Thyroid gland (tissue), 4 donors: Measurements from ENCODE around the gene CCDC85C. TPM values are rescaled to one million over a fixed set of nuclear protein-coding genes. Genes with fewer than 3 reads are reported as not detected.

Source experiments
- DNase-seq, 2 donors: peaks; one replicate each; pipeline ENCODE4 v3.0.0-alpha.2; 2019
- H3K27ac ChIP-seq, 3 donors: fragments of 200-600 bp; sonication (generic); 1 replicate in 2 of 3; 2 replicates in 1 of 3; pipeline ENCODE4 v1.5.1; 2016 to 2019; ENCODE audit warnings: mild to moderate bottlenecking in 1 of 3, moderate library complexity in 1 of 3
- H3K27me3 ChIP-seq: fragments of 200-600 bp; sonication (generic); one replicate; pipeline ENCODE4 v1.5.1; 2019
- H3K36me3 ChIP-seq, 2 donors: fragments of 200-600 bp; sonication (generic); one replicate each; pipeline ENCODE4 v1.5.1; 2016 to 2019
- H3K4me1 ChIP-seq, 2 donors: fragments of 200-600 bp; sonication (generic); one replicate each; pipeline ENCODE4 v1.5.1; 2017 to 2019
- H3K4me3 ChIP-seq, 3 donors: fragments of 200-600 bp; sonication (generic); replicated peaks in 1 of 3; 1 replicate in 2 of 3; 2 replicates in 1 of 3; pipeline ENCODE4 v1.5.1; 2016; ENCODE audit warnings: mild to moderate bottlenecking in 1 of 3
- H3K9me3 ChIP-seq: fragments of 200-600 bp; sonication (generic); one replicate; pipeline ENCODE4 v1.5.1; 2017
- CTCF ChIP-seq, 6 experiments: fragments of 200-600 bp in 3 of 6; fragments of 450-650 bp in 3 of 6; sonication (generic) in 3 of 6; IDR thresholded peaks; one replicate each; pipeline ENCODE4 v1.5.1; 2016 to 2019; ENCODE audit warnings: antibody characterized with exemption in 6 of 6, mild to moderate bottlenecking in 2 of 6, inconsistent platforms in 1 of 6, moderate library complexity in 1 of 6
- POLR2A ChIP-seq, 2 donors: fragments of 450-650 bp; IDR thresholded peaks; one replicate each; pipeline ENCODE4 v1.6.1; 2017; ENCODE audit warnings: antibody characterized with exemption in 2 of 2, mild to moderate bottlenecking in 2 of 2, moderate library complexity in 1 of 2
- WGBS, 2 donors: methylation state at CpG; one replicate each; pipeline ENCODE4 v1.1.5; 2017; 5-methylcytosine and 5-hydroxymethylcytosine counted together
- intact Hi-C: fragments of 100-400 bp; cut with DNase I; formaldehyde crosslinking; loops from one replicate; pipeline ENCODE4 v1.15.1; 2023
- total RNA-seq, 4 donors: library from RNA; depleted of rRNA; stranded (reverse); fragments of >200 nt; gene quantifications; one replicate each; pipeline ENCODE4 v1.2.3, GENCODE V29; 2016

CCDC85C gene
- total RNA-seq, 4 donors from 2014 or later: 8.6 to 28.3 (median 17.3) TPM

- DNase-seq: no peak
- peaks cover 8 to 10% of the 10 kb centered on the region in 2 donors for H3K36me3 ChIP-seq
- H3K27ac ChIP-seq: no peak overlapping the region
- no peak overlapping the region for H3K4me3 ChIP-seq
- H3K4me1 ChIP-seq: peaks cover 13 to 14% of the 10 kb centered on the region in 2 donors
- H3K9me3 ChIP-seq: no peaks in the 10 kb centered on the region
- TF ChIP-seq POLR2A (IDR thresholded peaks at IDR 0.05): no peak
- TF ChIP-seq CTCF (IDR thresholded peaks at IDR 0.05): no peak
- intact Hi-C loops: no loop called here
- 77 to 79% methylated on average over 4 of the region's 4 CpGs for WGBS, 2 donors
- no peaks in the 10 kb centered on the region for H3K27me3 ChIP-seq
Observed at GRCh38 chr14:99468081-99468480, 135.9 kb downstream of the CCDC85C start.

- no peak for TF ChIP-seq POLR2A (IDR thresholded peaks at IDR 0.05)
- TF ChIP-seq CTCF (IDR thresholded peaks at IDR 0.05): no peak
- Histone ChIP-seq H3K27ac (no peak overlapping the region), H3K36me3 (peaks cover 13 to 15% of the 10 kb centered on the region in 2 donors), H3K4me1 (peaks cover 13 to 14% of the 10 kb centered on the region in 2 donors), H3K4me3 (no peak overlapping the region), H3K27me3 (no peaks in the 10 kb centered on the region), H3K9me3 (no peaks in the 10 kb centered on the region)
- intact Hi-C loops: no loop called here
- peak; percentile 13 to 17 for DNase-seq
- 59 to 74% methylated on average over 9 of the region's 9 CpGs for WGBS, 2 donors
Observed at GRCh38 chr14:99467336-99468078, 136.5 kb downstream of the CCDC85C start.

- 87 to 92% methylated on average over 3 of the region's 3 CpGs for WGBS, 2 donors
- no peaks in the 10 kb centered on the region for H3K9me3 ChIP-seq
- DNase-seq: no peak
- H3K36me3 ChIP-seq: peaks cover 17 to 18% of the 10 kb centered on the region in 2 donors
- H3K4me3 ChIP-seq: no peak overlapping the region
- no peak for TF ChIP-seq CTCF (IDR thresholded peaks at IDR 0.05)
- no peak for TF ChIP-seq POLR2A (IDR thresholded peaks at IDR 0.05)
- intact Hi-C loops: no loop called here
- H3K27ac ChIP-seq: no peak overlapping the region
- peaks cover 13 to 14% of the 10 kb centered on the region in 2 donors for H3K4me1 ChIP-seq
- H3K27me3 ChIP-seq: no peaks in the 10 kb centered on the region
Observed at GRCh38 chr14:99466758-99467157, 137.2 kb downstream of the CCDC85C start.

- Histone ChIP-seq H3K36me3 (peaks cover 21 to 27% of the 10 kb centered on the region in 2 donors), H3K4me3 (no peak overlapping the region), H3K27ac (no peak overlapping the region), H3K27me3 (no peaks in the 10 kb centered on the region), H3K4me1 (peaks cover 13 to 14% of the 10 kb centered on the region in 2 donors), H3K9me3 (no peaks in the 10 kb centered on the region)
- TF ChIP-seq CTCF (IDR thresholded peaks at IDR 0.05) (no peak), POLR2A (IDR thresholded peaks at IDR 0.05) (no peak)
- intact Hi-C loops: no loop called here
- DNase-seq: no peak
- WGBS, 2 donors: 89 to 91% methylated on average over 9 of the region's 9 CpGs
Observed at GRCh38 chr14:99465288-99465687, 138.7 kb downstream of the CCDC85C start.

GRCh38 chr14:99463974-99464373 lies 140.0 kb downstream of the CCDC85C start:
- H3K36me3 ChIP-seq: peaks cover 22 to 36% of the 10 kb centered on the region in 2 donors
- intact Hi-C loops: no loop called here
- no peak for DNase-seq

More at GRCh38 chr14:99463974-99464373, 140.0 kb downstream of the CCDC85C start:
- Histone ChIP-seq H3K9me3 (no peaks in the 10 kb centered on the region), H3K4me1 (peaks cover 13 to 14% of the 10 kb centered on the region in 2 donors), H3K27me3 (no peaks in the 10 kb centered on the region), H3K4me3 (no peak overlapping the region), H3K27ac (no peak overlapping the region)
- no peak for TF ChIP-seq CTCF (IDR thresholded peaks at IDR 0.05)
- no peak for TF ChIP-seq POLR2A (IDR thresholded peaks at IDR 0.05)
- 87 to 90% methylated on average over 4 of the region's 4 CpGs for WGBS, 2 donors
